K562 (cell line): ENCODE measurements around the gene MSRB2. TPM values are rescaled to one million over a fixed set of nuclear protein-coding genes. Genes with fewer than 3 reads are reported as not detected.

ENCODE experiments used
- CBFA2T2 ChIP-seq: fragments of 450-650 bp; conservative IDR thresholded peaks from 2 replicates; pipeline ENCODE4 v1.6.1; 2017; ENCODE audit warnings: mild to moderate bottlenecking
- EP300 ChIP-seq: IDR thresholded peaks from 2 replicates; pipeline ENCODE4 v1.6.1; 2012; ENCODE audit warnings: low read length, improper control_type of control experiment
- KLF1 ChIP-seq: fragments of 450-650 bp; IDR thresholded peaks from 2 replicates; pipeline ENCODE4 v1.6.1; 2016; ENCODE audit warnings: missing genetic modification characterization, missing compliant biosample characterization
- MIER1 ChIP-seq: fragments of 450-650 bp; IDR thresholded peaks from 2 replicates; pipeline ENCODE4 v1.6.1; 2016; ENCODE audit warnings: antibody characterized with exemption, mild to moderate bottlenecking, low read depth
- MXI1 ChIP-seq: IDR thresholded peaks from 2 replicates; pipeline ENCODE4 v1.6.1; 2011; ENCODE audit warnings: low read depth, mild to moderate bottlenecking, improper control_type of control experiment, low read length
- POLR2H ChIP-seq: IDR thresholded peaks from 2 replicates; pipeline ENCODE4 v1.6.1; 2016; ENCODE audit warnings: missing genetic modification characterization, low read depth, mild to moderate bottlenecking, control low read depth, missing compliant biosample characterization, moderate library complexity
- SAFB2 ChIP-seq: fragments of 200-400 bp; formaldehyde crosslinking; IDR thresholded peaks from 2 replicates; pipeline ENCODE4 v1.6.1; 2018; ENCODE audit warnings: borderline replicate concordance, low read length, low read depth, moderate library complexity; ENCODE audit not compliant: severe bottlenecking
- SMAD1 ChIP-seq: fragments of 150-350 bp; IDR thresholded peaks from 2 replicates; pipeline ENCODE4 v1.6.1; 2014; ENCODE audit warnings: low read length, low read depth; ENCODE audit not compliant: partially characterized antibody
- SP1 ChIP-seq: sonication (generic); formaldehyde crosslinking; IDR thresholded peaks from 2 replicates; pipeline ENCODE4 v1.8.1; 2022; ENCODE audit warnings: mild to moderate bottlenecking, missing genetic modification reagents
- TAF9B ChIP-seq: fragments of 450-650 bp; IDR thresholded peaks from 2 replicates; pipeline ENCODE4 v1.6.1; 2018; ENCODE audit warnings: mild to moderate bottlenecking; ENCODE audit not compliant: partially characterized antibody
- ZEB2 ChIP-seq: fragments of 450-650 bp; IDR thresholded peaks from 2 replicates; pipeline ENCODE4 v1.6.1; 2016
- ZNF165 ChIP-seq: fragments of 250-450 bp; sonication (Bioruptor Pico); IDR thresholded peaks from 2 replicates; pipeline ENCODE4 v1.4.0; 2020; ENCODE audit warnings: borderline replicate concordance
- ZNF174 ChIP-seq: fragments of 250-450 bp; sonication (Bioruptor Pico); IDR thresholded peaks from 2 replicates; pipeline ENCODE4 v1.4.0; 2020; ENCODE audit warnings: mild to moderate bottlenecking
- ZNF282 ChIP-seq: sonication (generic); formaldehyde crosslinking; IDR thresholded peaks from 2 replicates; pipeline ENCODE4 v1.8.1; 2023; ENCODE audit warnings: missing genetic modification reagents
- ZNF347 ChIP-seq: fragments of 450-650 bp; formaldehyde crosslinking; IDR thresholded peaks from 2 replicates; pipeline ENCODE4 v1.4.0; 2020; ENCODE audit warnings: low read depth, mild to moderate bottlenecking, moderate library complexity
- polyA plus RNA-seq, 8 experiments: library from polyadenylated mRNA; depleted of rRNA in 4 of 8; stranded (reverse) in 5 of 8; unstranded in 3 of 8; fragments of >200 nt; fragmentation: Nextera tagmentation in 2 of 8; fragmentation: Illumina TruSeq in 1 of 8; extraction: Ambion mirVana in 2 of 8; extraction: Trizol in 1 of 8; gene quantifications; 2 replicates each; pipeline versions ENCODE4 v1.2.1 to v1.2.3, GENCODE V29; 2011 to 2014; ENCODE audit warnings: inconsistent platforms in 1 of 8, missing spikeins in 1 of 8
- total RNA-seq, 7 experiments: library from RNA; depleted of rRNA in 6 of 7; stranded (reverse); fragments of >200 nt in 6 of 7; fragmentation: Illumina TruSeq in 2 of 7; extraction: Trizol in 2 of 7; gene quantifications; 2 replicates each; pipeline versions ENCODE4 v1.2.1 to v1.2.3, GENCODE V29; 2011 to 2021; ENCODE audit warnings: low replicate concordance in 1 of 7
- TF ChIP-seq, protein P1 (sequence below): fragments of 250-450 bp; sonication (Bioruptor Pico); IDR thresholded peaks from 2 replicates; pipeline ENCODE4 v1.8.0; 2022; ENCODE audit warnings: moderate library complexity, mild to moderate bottlenecking, inconsistent platforms
- TF ChIP-seq, protein P2 (sequence below): fragments of 250-450 bp; sonication (Bioruptor Pico); IDR thresholded peaks from 2 replicates; pipeline ENCODE4 v1.4.0; 2020
- TF ChIP-seq, protein P3 (sequence below): IDR thresholded peaks from 3 replicates; pipeline ENCODE4 v1.6.1; 2011; ENCODE audit warnings: borderline replicate concordance, mild to moderate bottlenecking, moderate library complexity; ENCODE audit not compliant: insufficient read length; ENCODE audit errors: extremely low read depth
- TF ChIP-seq, protein P4 (sequence below): fragments of 450-650 bp; formaldehyde crosslinking; IDR thresholded peaks from 2 replicates; pipeline ENCODE4 v1.4.0; 2022; ENCODE audit warnings: missing genetic modification characterization

MSRB2 gene
- total and polyA plus RNA-seq, 9 of the 15 experiments (the other 6 are each of a cell fraction or from before 2014, with no cell fraction given), result 1.5 to 22.3 (median 5.9) TPM

DNA sequence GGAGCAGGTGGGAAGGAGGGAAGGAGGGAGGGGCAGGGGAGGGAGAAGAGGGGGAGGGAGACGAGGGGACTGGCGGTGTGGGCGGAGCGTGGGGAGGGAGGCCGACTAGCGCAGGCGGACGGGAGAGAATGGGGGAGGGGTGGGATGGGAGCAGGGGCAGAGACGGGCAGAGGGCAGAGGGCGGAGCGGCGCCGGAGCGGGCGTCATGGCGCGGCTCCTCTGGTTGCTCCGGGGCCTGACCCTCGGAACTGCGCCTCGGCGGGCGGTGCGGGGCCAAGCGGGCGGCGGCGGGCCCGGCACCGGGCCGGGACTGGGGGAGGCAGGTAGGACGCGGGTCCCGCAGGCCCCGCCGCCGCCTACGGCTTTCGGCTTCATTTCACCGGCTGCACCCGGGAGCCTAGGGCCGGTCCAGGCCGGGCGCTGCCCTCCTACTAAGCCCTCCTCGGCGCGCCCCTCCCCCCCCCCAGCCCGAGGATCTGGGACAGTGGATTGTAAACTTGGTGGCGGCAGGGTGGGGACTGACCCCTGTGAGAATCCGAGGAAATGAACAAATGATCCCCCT, at the start of gene MSRB2 (continued):
- TF ChIP-seq KLF1 (tag), result no peak
- TF ChIP-seq ZNF174 (CRISPR knock-in tag), result no peak
- no peak for TF ChIP-seq TAF9B
- TF ChIP-seq CBFA2T2, result no peak
- no peak; the same call in 1 of the 2 replicates for TF ChIP-seq ZEB2
- no peak for TF ChIP-seq ZNF282
- TF ChIP-seq, protein P1, sequence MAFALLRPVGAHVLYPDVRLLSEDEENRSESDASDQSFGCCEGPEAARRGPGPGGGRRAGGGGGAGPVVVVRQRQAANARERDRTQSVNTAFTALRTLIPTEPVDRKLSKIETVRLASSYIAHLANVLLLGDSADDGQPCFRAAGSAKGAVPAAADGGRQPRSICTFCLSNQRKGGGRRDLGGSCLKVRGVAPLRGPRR (CRISPR knock-in tag), result no peak
- TF ChIP-seq, protein P2, sequence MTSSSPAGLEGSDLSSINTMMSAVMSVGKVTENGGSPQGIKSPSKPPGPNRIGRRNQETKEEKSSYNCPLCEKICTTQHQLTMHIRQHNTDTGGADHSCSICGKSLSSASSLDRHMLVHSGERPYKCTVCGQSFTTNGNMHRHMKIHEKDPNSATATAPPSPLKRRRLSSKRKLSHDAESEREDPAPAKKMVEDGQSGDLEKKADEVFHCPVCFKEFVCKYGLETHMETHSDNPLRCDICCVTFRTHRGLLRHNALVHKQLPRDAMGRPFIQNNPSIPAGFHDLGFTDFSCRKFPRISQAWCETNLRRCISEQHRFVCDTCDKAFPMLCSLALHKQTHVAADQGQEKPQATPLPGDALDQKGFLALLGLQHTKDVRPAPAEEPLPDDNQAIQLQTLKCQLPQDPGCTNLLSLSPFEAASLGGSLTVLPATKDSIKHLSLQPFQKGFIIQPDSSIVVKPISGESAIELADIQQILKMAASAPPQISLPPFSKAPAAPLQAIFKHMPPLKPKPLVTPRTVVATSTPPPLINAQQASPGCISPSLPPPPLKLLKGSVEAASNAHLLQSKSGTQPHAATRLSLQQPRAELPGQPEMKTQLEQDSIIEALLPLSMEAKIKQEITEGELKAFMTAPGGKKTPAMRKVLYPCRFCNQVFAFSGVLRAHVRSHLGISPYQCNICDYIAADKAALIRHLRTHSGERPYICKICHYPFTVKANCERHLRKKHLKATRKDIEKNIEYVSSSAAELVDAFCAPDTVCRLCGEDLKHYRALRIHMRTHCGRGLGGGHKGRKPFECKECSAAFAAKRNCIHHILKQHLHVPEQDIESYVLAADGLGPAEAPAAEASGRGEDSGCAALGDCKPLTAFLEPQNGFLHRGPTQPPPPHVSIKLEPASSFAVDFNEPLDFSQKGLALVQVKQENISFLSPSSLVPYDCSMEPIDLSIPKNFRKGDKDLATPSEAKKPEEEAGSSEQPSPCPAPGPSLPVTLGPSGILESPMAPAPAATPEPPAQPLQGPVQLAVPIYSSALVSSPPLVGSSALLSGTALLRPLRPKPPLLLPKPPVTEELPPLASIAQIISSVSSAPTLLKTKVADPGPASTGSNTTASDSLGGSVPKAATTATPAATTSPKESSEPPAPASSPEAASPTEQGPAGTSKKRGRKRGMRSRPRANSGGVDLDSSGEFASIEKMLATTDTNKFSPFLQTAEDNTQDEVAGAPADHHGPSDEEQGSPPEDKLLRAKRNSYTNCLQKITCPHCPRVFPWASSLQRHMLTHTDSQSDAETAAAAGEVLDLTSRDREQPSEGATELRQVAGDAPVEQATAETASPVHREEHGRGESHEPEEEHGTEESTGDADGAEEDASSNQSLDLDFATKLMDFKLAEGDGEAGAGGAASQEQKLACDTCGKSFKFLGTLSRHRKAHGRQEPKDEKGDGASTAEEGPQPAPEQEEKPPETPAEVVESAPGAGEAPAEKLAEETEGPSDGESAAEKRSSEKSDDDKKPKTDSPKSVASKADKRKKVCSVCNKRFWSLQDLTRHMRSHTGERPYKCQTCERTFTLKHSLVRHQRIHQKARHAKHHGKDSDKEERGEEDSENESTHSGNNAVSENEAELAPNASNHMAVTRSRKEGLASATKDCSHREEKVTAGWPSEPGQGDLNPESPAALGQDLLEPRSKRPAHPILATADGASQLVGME (CRISPR knock-in tag), result no peak
- TF ChIP-seq SAFB2, result no peak
- TF ChIP-seq ZNF165 (CRISPR knock-in tag), result no peak
- no peak for TF ChIP-seq SMAD1
- TF ChIP-seq, protein P3, sequence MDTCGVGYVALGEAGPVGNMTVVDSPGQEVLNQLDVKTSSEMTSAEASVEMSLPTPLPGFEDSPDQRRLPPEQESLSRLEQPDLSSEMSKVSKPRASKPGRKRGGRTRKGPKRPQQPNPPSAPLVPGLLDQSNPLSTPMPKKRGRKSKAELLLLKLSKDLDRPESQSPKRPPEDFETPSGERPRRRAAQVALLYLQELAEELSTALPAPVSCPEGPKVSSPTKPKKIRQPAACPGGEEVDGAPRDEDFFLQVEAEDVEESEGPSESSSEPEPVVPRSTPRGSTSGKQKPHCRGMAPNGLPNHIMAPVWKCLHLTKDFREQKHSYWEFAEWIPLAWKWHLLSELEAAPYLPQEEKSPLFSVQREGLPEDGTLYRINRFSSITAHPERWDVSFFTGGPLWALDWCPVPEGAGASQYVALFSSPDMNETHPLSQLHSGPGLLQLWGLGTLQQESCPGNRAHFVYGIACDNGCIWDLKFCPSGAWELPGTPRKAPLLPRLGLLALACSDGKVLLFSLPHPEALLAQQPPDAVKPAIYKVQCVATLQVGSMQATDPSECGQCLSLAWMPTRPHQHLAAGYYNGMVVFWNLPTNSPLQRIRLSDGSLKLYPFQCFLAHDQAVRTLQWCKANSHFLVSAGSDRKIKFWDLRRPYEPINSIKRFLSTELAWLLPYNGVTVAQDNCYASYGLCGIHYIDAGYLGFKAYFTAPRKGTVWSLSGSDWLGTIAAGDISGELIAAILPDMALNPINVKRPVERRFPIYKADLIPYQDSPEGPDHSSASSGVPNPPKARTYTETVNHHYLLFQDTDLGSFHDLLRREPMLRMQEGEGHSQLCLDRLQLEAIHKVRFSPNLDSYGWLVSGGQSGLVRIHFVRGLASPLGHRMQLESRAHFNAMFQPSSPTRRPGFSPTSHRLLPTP, result no peak
- TF ChIP-seq, protein P4, sequence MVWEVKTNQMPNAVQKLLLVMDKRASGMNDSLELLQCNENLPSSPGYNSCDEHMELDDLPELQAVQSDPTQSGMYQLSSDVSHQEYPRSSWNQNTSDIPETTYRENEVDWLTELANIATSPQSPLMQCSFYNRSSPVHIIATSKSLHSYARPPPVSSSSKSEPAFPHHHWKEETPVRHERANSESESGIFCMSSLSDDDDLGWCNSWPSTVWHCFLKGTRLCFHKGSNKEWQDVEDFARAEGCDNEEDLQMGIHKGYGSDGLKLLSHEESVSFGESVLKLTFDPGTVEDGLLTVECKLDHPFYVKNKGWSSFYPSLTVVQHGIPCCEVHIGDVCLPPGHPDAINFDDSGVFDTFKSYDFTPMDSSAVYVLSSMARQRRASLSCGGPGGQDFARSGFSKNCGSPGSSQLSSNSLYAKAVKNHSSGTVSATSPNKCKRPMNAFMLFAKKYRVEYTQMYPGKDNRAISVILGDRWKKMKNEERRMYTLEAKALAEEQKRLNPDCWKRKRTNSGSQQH (CRISPR knock-in tag), result no peak
- TF ChIP-seq SP1, result peak; percentile 57; the same call in 1 of the 2 replicates
- TF ChIP-seq MXI1, result no peak
- 0 out of 2 replicates have a peak, but pooled peaks have one; percentile 27 for TF ChIP-seq EP300
- TF ChIP-seq MIER1, result peak; percentile 5; the same call in 1 of the 2 replicates
- TF ChIP-seq ZNF347 (CRISPR knock-in tag), result no peak
- peak; percentile 41; the same call in 1 of the 2 replicates for TF ChIP-seq POLR2H (tag)
